Spinal cord (tissue), 10 donors: ENCODE measurements around the gene TRAF7. TPM values are rescaled to one million over a fixed set of nuclear protein-coding genes. Genes with fewer than 3 reads are reported as not detected.

Source experiments
- DNase-seq, 6 donors: peaks; one replicate each; pipeline versions ENCODE4 v3.0.0 to v3.0.0-alpha.2; 2013 to 2015; ENCODE audit warnings: low spot score in 6 of 6, low read depth in 4 of 6
- H3K27ac ChIP-seq: one replicate; pipeline ENCODE4 v1.5.1; 2013; ENCODE audit warnings: low read depth, low read length, control low read depth
- H3K27me3 ChIP-seq: one replicate; pipeline ENCODE4 v1.6.1; 2013; ENCODE audit warnings: low read length; ENCODE audit not compliant: control insufficient read depth, insufficient read depth
- H3K36me3 ChIP-seq: one replicate; pipeline ENCODE4 v1.6.1; 2013; ENCODE audit warnings: low read length; ENCODE audit not compliant: control insufficient read depth, insufficient read depth
- H3K4me1 ChIP-seq: one replicate; pipeline ENCODE4 v1.6.1; 2013; ENCODE audit warnings: low read length; ENCODE audit not compliant: control insufficient read depth, insufficient read depth
- H3K4me3 ChIP-seq: one replicate; pipeline ENCODE4 v1.5.1; 2013; ENCODE audit warnings: low read depth, low read length, control low read depth
- H3K9me3 ChIP-seq: one replicate; pipeline ENCODE4 v1.6.1; 2013; ENCODE audit warnings: low read length; ENCODE audit not compliant: control insufficient read depth, insufficient read depth
- WGBS: methylation state at CpG from one replicate; pipeline ENCODE4 v1.1.5; 2013; ENCODE audit warnings: missing lambda C conversion rate; ENCODE audit not compliant: insufficient coverage; 5-methylcytosine and 5-hydroxymethylcytosine counted together
- polyA plus RNA-seq, 2 donors: library from polyadenylated mRNA; unstranded; fragments of 120-200 nt; gene quantifications; one replicate each; pipeline ENCODE4 v1.2.1, GENCODE V29; 2013; ENCODE audit not compliant: insufficient read length in 2 of 2
- total RNA-seq, 2 donors: library from RNA; depleted of rRNA in 1 of 2; stranded (reverse); fragments of 120-200 nt in 1 of 2; fragments of >200 nt in 1 of 2; gene quantifications; one replicate each; pipeline versions ENCODE4 v1.2.3 to v1.2.4, GENCODE V29; 2013 to 2014
- donor health status: healthy.

The TRAF7 gene
- total and polyA plus RNA-seq, 4 donors, result 20.4 to 62.6 (median 51.4) TPM

DNA sequence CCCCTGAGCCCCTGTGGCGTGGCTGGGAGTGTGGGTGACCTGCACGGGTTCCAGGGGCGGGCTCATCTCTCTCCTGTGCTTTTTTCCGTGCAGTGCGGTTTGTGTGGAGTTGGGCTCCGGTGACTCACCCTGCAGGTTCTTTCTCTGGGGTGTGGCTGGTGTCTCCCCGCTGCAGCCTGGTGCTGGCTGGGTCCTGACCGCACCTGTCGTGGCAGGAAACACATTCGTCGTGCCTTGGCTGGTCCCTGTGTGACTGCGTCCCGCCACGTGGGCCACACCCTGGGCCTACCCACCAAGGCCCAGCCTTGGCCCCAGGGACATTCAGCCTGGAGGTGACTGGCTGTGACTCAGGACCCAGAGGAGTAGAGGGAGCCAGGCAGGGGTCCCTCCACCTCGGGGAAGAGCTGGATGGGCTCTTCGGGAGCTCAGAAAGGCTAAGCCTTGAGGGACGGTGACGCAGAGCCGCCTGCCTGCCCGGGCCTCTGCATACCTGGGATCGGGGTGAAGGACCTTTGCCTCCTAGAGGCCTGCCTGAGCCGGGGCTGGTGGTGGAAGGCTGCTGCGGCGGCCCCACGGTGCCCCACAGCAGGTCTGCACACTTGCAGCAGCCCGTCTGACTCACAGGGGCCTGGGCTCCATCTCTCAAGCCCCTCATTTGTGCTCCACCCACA is 7.8 kb downstream of the TRAF7 start:
- Histone ChIP-seq H3K9me3 (no peaks in the 10 kb centered on the region), H3K36me3 (peaks cover 91% of the 10 kb centered on the region), H3K27ac (no peak overlapping the region), H3K4me1 (peaks cover 41% of the 10 kb centered on the region), H3K4me3 (no peak overlapping the region), H3K27me3 (no peaks in the 10 kb centered on the region)
- 93% methylated on average over 23 of the region's 26 CpGs for WGBS
- no peak for DNase-seq

DNA sequence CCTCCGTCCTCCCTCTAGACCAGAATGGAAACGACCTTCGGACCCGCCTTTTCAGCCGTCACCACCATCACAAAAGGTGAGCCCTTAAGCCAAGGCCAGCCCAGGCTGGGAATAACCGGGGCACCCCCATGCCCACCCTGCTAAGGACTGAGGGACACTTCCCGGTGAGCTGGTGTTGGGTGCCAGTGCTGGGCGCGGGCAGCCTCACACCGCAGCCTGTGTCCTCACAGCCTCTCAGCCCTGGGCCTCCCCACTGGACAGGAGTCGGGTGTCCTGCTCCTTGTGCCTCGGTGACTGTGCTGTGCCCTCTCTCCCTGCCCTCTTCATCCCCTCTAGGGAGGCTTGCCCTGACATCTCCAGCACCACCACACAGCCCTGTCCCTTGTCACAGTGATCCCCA is 10.3 kb downstream of the TRAF7 start:
- Histone ChIP-seq H3K27ac (no peak overlapping the region), H3K36me3 (peaks cover 95% of the 10 kb centered on the region), H3K27me3 (no peaks in the 10 kb centered on the region), H3K9me3 (no peaks in the 10 kb centered on the region), H3K4me3 (no peak overlapping the region), H3K4me1 (peaks cover 24% of the 10 kb centered on the region)
- DNase-seq, result no peak
- 98% methylated on average over 11 of the region's 12 CpGs for WGBS

DNA sequence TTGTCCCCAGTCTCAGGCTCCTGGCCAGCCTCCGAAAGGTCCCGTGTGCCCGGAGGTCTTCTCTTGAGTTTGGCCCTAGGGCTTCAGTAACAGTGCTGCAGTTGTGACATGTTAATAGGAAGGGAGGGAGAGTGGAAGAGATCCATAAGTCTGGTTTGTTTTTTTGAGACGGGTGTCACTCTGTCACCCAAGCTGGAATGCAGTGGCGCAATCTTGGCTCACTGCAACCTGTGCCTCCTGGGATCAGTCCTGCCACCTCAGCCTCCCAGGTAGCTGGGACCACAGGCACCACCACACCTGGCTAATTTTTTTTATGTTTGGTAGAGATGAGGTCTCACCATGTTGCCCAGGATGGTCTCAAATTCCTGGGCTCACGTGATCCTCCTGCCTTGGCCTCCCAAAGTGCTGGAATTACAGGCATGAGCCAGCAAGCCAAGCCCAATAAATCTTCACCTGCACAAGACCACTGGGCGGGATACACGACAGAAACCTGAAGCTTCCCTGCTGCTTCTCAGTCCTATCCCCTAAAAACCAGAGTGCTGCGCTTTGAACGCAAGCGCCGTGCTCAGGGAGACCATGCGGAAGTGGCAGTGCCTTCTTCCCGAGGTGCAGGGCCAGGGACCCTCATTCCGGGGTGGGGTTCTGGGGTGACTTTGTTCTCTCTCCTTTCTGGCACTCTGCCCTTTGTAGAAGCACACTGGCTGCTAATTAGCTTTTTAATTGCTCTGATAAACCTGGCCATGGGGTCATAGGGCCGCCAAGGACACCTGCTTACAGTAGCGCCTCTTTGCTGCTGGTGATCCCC is 10.9 kb downstream of the TRAF7 start:
- peaks cover 96% of the 10 kb centered on the region for H3K36me3 ChIP-seq
- no peak overlapping the region for H3K4me3 ChIP-seq
- H3K27ac ChIP-seq, result no peak overlapping the region
- no peak for DNase-seq
- no peaks in the 10 kb centered on the region for H3K9me3 ChIP-seq
- H3K4me1 ChIP-seq, result peaks cover 18% of the 10 kb centered on the region
- 92% methylated on average over 14 of the region's 17 CpGs for WGBS
- H3K27me3 ChIP-seq, result no peaks in the 10 kb centered on the region

DNA sequence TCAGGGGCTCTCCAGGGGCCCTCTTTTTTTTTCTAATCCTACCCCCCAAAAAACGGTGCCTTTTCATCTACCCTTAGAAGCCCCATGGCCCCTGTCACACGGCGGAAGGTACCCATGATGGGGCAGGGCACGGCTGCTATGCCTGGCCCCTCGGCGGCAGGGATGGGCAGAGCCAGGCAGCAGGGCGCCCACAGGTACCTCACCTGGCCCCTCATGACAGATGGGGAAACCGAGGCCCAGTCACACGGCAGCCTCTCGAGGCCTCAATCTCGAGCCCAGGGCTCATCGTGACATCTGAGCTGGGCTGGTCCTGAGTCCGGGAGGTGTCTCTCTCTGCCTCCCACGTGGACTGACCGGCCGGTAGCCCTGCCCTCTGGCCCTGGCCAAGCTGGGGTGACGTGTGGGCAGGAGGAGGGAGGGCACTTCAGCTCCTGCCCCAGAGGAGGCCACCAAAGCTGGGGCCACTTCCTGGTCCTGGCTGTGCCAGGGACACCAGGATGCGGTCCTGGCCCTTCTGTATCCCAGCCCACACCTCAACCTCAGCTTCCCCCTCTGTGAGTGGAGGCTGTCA is 11.6 kb downstream of the TRAF7 start:
- peaks cover 11% of the 10 kb centered on the region for H3K4me1 ChIP-seq
- H3K27ac ChIP-seq, result no peak overlapping the region
- 95% methylated on average over 16 of the region's 18 CpGs for WGBS
- no peaks in the 10 kb centered on the region for H3K27me3 ChIP-seq
- DNase-seq, result no peak
- H3K36me3 ChIP-seq, result peaks cover 96% of the 10 kb centered on the region
- H3K4me3 ChIP-seq, result no peak overlapping the region
- H3K9me3 ChIP-seq, result no peaks in the 10 kb centered on the region

DNA sequence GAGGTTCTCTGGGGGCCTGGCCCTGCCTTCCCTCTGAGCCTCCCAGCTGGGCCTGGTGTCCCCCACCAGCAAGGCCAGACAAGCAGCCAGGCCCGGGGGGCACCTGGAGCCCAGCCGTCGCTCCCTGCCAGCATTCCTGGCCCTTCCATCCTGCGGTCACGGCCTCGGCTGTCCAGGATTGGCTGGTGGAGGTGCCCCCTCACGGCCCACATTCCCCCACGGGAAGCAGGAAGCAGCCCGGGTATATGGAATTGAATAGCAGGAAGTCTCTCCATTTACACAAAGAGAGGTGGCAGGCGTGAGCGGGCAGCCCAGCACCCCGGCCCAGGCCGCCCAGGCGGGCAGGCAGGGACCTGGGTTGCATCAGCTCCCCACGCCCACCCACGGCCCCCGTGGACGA is 14.5 kb downstream of the TRAF7 start:
- H3K9me3 ChIP-seq, result no peaks in the 10 kb centered on the region
- WGBS, result 87% methylated on average over 12 of the region's 18 CpGs
- DNase-seq, result no peak
- no peak overlapping the region for H3K4me3 ChIP-seq
- peaks cover 100% of the 10 kb centered on the region for H3K36me3 ChIP-seq
- H3K27ac ChIP-seq, result no peak overlapping the region
- no peaks in the 10 kb centered on the region for H3K27me3 ChIP-seq
- peaks cover 8% of the 10 kb centered on the region for H3K4me1 ChIP-seq

DNA sequence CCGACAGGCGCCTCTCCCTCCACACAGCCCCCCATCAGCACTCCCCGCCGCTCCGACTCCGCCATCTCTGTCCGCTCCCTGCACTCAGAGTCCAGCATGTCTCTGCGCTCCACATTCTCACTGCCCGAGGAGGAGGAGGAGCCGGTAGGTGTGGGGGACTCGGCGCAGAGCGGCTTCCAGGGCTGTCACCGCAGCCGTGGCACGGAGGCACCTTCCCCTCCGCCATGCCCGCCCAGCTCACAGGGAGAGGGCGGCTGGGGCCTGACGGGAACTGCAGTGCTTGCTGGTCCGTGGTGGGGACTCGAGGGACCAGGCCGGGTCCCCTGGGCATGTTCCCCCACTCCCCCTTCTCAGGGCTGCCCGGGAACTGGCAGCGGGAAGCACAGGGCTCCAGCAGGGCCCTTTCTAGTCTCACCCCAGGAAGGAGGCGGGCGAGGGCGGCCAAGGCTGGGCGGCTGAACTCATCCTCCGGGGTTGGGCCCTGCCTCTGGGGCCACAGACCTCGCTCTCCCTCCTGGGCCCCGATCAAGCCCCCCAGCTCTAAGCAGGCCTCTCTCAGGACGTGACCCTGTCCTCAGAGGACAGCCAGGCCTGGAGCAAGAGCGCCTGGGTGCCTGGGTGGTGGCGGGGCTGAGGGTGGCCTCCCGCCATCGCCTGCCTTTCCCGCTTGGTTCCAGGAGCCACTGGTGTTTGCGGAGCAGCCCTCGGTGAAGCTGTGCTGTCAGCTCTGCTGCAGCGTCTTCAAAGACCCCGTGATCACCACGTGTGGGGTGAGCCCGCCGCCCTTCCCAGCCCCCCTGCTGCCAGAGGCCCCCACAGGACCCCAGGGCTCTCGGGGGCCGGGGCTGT is 15.2 kb downstream of the TRAF7 start:
- H3K27ac ChIP-seq, result no peak overlapping the region
- no peak for DNase-seq

DNA sequence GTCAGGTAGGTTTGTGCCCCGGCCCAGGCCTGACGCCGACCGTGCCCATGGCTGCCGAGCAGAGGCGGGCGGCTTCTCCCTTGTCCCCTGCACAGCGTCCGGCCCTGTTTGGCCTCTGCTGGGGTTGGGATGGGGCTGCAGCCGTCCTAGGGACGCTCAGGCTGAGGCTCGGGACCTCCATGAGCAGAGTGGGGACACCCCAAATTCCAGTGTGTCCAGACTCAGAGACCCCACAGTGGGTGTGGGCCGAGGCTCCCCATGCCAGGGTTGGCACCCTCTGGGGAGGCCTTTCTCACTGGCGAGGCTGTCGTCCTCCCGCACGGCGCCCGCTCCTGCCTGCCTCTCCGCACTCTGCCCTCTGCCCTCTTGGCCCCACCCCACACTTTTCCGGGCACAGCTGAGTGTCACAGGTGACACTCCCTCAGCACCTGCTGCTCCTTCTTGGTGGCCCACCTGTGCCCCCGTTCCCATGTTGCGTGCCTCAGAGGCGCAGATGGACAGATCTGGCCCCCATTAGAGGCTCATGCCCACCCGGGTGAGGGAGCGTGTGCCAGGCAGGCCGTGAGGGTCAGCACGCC is 16.1 kb downstream of the TRAF7 start:
- DNase-seq, result no peak
- WGBS, result 95% methylated on average over 27 of the region's 28 CpGs
- Histone ChIP-seq H3K36me3 (peaks cover 100% of the 10 kb centered on the region), H3K27ac (no peak overlapping the region), H3K9me3 (no peaks in the 10 kb centered on the region), H3K4me3 (no peak overlapping the region), H3K4me1 (peaks cover 8% of the 10 kb centered on the region), H3K27me3 (no peaks in the 10 kb centered on the region)

More for the DNA sequence above, 15.2 kb downstream of the TRAF7 start:
- Histone ChIP-seq H3K36me3 (peaks cover 100% of the 10 kb centered on the region), H3K9me3 (no peaks in the 10 kb centered on the region), H3K4me3 (no peak overlapping the region), H3K4me1 (peaks cover 8% of the 10 kb centered on the region), H3K27me3 (no peaks in the 10 kb centered on the region)
- WGBS, result 93% methylated on average over 43 of the region's 47 CpGs

DNA sequence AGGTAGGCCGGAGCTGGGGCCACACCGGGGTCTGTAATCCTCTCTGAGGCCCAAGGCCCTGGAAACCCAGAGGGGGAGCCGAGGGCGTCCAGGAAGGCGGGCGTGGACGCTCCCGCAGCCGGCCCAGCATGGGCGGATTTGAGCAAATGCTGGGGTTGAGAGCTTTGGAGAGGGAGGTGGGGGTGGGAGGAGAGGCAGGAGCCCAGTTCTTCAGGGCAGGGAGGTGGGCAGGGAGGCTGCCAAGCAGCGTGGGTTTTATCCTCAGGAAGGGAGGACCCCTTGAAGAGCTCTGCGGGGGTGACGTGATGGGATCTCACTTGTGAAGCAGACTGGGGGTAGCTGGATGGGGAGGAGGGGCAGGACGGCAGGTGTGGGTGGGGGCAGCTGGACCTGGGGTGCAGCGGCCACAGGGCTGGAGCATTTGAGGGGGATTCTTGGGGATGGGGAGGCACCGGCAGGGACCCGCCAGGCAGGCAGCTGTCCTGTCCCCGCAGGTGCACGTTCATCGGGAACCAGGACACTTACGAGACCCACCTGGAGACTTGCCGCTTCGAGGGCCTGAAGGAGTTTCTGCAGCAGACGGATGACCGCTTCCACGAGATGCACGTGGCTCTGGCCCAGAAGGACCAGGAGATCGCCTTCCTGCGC is 17.2 kb downstream of the TRAF7 start:
- H3K4me3 ChIP-seq, result no peak overlapping the region
- no peaks in the 10 kb centered on the region for H3K9me3 ChIP-seq
- WGBS, result 94% methylated on average over 27 of the region's 29 CpGs
- peaks cover 100% of the 10 kb centered on the region for H3K36me3 ChIP-seq
- H3K27me3 ChIP-seq, result no peaks in the 10 kb centered on the region
- no peak for DNase-seq
- H3K27ac ChIP-seq, result no peak overlapping the region
- H3K4me1 ChIP-seq, result peaks cover 8% of the 10 kb centered on the region

DNA sequence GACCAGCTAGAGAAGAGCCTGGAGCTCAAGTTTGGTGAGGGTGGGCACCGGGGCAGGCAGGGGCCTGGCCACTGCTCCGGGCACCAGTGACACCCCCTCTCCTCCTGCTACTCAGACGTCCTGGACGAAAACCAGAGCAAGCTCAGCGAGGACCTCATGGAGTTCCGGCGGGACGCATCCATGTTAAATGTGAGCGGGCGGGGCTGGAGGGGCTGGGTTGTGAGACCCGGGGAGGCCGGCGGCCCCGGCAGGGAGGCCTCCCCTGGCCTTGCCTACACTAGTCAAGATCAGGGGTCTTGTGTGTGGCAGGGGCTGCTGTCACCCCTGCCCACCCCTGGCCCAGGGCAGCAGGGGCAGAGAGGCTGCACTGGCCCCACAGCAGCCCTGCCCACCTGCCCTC is 17.8 kb downstream of the TRAF7 start:
- Histone ChIP-seq H3K27ac (no peak overlapping the region), H3K4me3 (no peak overlapping the region), H3K4me1 (peaks cover 8% of the 10 kb centered on the region), H3K27me3 (no peaks in the 10 kb centered on the region), H3K36me3 (peaks cover 100% of the 10 kb centered on the region), H3K9me3 (no peaks in the 10 kb centered on the region)
- WGBS, result 88% methylated on average over 10 of the region's 14 CpGs
- no peak for DNase-seq
